Kidney (tissue), 14 donors: ENCODE measurements around the gene B3GALT5. TPM values are rescaled to one million over a fixed set of nuclear protein-coding genes. Genes with fewer than 3 reads are reported as not detected.

Experiments
- DNase-seq, 5 donors: peaks; one replicate each; pipeline ENCODE4 v3.0.0-alpha.2; 2013 to 2020
- FAIRE-seq: peaks from 2 replicates; lab custom pipeline; 2012; peaks lifted over from hg19 to GRCh38; lab: Jason Lieb, UNC
- H3K27ac ChIP-seq, 2 donors: one replicate each; pipeline ENCODE4 v1.7.0; 2013; ENCODE audit warnings: low read depth in 2 of 2, low read length in 2 of 2, inconsistent platforms in 1 of 2
- H3K27me3 ChIP-seq: one replicate; pipeline ENCODE4 v1.7.1; 2013; ENCODE audit warnings: low read length, inconsistent platforms; ENCODE audit not compliant: control insufficient read depth, insufficient read depth
- H3K36me3 ChIP-seq, 3 donors: one replicate each; pipeline versions ENCODE4 v1.7.0 to v1.7.1; 2013; ENCODE audit warnings: low read length in 3 of 3, control low read depth in 1 of 3, inconsistent platforms in 1 of 3; ENCODE audit not compliant: insufficient read depth in 3 of 3, control insufficient read depth in 2 of 3
- H3K4me1 ChIP-seq, 3 donors: one replicate each; pipeline versions ENCODE4 v1.7.0 to v1.7.1; 2013; ENCODE audit warnings: low read length in 3 of 3, inconsistent platforms in 1 of 3, low read depth in 1 of 3; ENCODE audit not compliant: control insufficient read depth in 2 of 3, insufficient read depth in 2 of 3
- H3K4me3 ChIP-seq, 3 donors: one replicate each; pipeline versions ENCODE4 v1.7.0 to v1.8.1; 2013; ENCODE audit warnings: low read length in 3 of 3, control low read depth in 1 of 3, inconsistent platforms in 1 of 3
- H3K9ac ChIP-seq, 3 donors: one replicate each; pipeline versions ENCODE4 v1.7.0 to v1.7.1; 2013; ENCODE audit warnings: low read length in 3 of 3, control low read depth in 1 of 3, inconsistent platforms in 1 of 3
- H3K9me3 ChIP-seq, 3 donors: one replicate each; pipeline versions ENCODE4 v1.7.0 to v1.7.1; 2013; ENCODE audit warnings: low read length in 3 of 3, control low read depth in 1 of 3, inconsistent platforms in 1 of 3; ENCODE audit not compliant: control insufficient read depth in 2 of 3, insufficient read depth in 1 of 3
- intact Hi-C: fragments of 100-400 bp; cut with DNase I; formaldehyde crosslinking; loops from one replicate; pipeline ENCODE4 v1.11.1; 2022
- polyA plus RNA-seq: library from polyadenylated mRNA; stranded (reverse); fragments of 350-450 nt; fragmentation: Illumina TruSeq; extraction: RNeasy Lipid Tissue Mini Kit (QIAGEN cat#74804); gene quantifications from one replicate; pipeline ENCODE4 v1.2.3, GENCODE V29; 2014; ENCODE audit warnings: low read depth, low replicate concordance; ENCODE audit not compliant: insufficient read depth
- total RNA-seq: library from RNA; stranded (reverse); fragmentation: NEBNext Ultra II Directional; extraction: Animal tissue kit (Norgen Biotek cat#: 25700); gene quantifications from one replicate; pipeline ENCODE4 v1.2.1, GENCODE V29; 2021
- TF ChIP-seq, protein P1 (sequence below): IDR thresholded peaks from 3 replicates; pipeline ENCODE4 v1.5.1; 2012; ENCODE audit warnings: mild to moderate bottlenecking, moderate library complexity, borderline replicate concordance; ENCODE audit not compliant: insufficient read depth; ENCODE audit errors: extremely low read depth
- donor health status: control.
- donor health status: control.
- donor health status: control.
- donor health status: control.
- donor health status: control.
- donor health status: DM: yes; HTN: yes; CAD: no.
- donor health status: Normal renal cell carcinoma (clear cell type).

B3GALT5 gene
- total and polyA plus RNA-seq, 2 donors from 2014 or later: 0.24 to 5.6 TPM

DNA sequence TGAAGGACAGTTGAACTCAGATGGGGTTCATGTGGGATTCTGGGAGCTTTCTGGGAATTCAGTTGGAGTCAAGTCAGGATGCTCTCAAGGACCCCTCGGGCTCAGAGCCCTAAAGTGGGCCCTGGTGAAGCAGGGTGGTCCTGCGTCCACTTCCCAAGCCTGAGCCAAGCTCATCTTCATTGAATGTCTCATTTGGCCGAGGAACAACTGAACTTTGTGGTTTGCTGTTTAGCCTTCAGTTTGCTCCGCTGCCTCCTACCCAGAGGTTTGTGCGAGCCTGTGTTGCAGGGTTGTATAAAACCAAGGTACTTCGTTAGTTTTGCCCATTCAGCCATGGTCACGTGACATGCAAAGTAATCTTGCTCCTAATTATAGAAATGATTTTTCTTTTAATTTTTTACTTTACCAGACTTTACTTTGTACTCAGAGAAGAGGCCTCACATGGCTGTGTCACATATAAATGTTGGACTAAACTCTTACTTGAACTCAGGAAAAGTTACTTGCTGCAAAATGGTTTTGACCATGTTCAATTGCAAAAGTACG is 49.7 kb downstream of the B3GALT5 start:
- DNase-seq: peak in 1 of 5 donors; percentile 15
- no peak overlapping the region for H3K9ac ChIP-seq
- H3K27me3 ChIP-seq: no peaks in the 10 kb centered on the region
- intact Hi-C loops: no loop called here
- peaks cover 0 to 4% (median 0%) of the 10 kb centered on the region in 3 donors for H3K4me1 ChIP-seq
- H3K9me3 ChIP-seq: no peaks in the 10 kb centered on the region
- no peaks in the 10 kb centered on the region for H3K36me3 ChIP-seq
- TF ChIP-seq, protein P1, sequence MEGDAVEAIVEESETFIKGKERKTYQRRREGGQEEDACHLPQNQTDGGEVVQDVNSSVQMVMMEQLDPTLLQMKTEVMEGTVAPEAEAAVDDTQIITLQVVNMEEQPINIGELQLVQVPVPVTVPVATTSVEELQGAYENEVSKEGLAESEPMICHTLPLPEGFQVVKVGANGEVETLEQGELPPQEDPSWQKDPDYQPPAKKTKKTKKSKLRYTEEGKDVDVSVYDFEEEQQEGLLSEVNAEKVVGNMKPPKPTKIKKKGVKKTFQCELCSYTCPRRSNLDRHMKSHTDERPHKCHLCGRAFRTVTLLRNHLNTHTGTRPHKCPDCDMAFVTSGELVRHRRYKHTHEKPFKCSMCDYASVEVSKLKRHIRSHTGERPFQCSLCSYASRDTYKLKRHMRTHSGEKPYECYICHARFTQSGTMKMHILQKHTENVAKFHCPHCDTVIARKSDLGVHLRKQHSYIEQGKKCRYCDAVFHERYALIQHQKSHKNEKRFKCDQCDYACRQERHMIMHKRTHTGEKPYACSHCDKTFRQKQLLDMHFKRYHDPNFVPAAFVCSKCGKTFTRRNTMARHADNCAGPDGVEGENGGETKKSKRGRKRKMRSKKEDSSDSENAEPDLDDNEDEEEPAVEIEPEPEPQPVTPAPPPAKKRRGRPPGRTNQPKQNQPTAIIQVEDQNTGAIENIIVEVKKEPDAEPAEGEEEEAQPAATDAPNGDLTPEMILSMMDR: no peak
- H3K4me3 ChIP-seq: no peak overlapping the region
- no peak for FAIRE-seq
- H3K27ac ChIP-seq: no peak overlapping the region

DNA sequence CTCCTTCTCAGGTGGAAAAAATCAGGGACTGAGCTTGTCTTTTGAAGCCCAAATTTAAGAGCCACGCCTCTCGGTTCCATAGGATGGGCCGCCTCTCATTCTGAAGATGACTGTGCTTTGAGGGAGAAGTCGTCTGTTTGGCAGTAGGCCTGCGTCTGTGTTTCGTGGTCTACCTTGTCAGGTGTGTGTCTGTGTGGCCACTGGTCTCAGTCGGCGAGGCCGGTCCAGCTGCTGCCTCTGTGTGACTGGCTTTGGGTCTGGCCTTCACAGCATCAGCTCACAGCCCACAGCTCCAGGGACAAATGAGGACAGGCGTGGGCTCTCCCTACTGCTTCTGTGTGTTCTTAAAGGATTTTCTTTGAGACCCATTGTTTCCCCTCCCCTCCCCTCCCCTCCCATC is 50.3 kb downstream of the B3GALT5 start:
- H3K27me3 ChIP-seq: no peaks in the 10 kb centered on the region
- intact Hi-C loops: no loop called here
- DNase-seq: peak in 1 of 5 donors; percentile 20
- no peak overlapping the region for H3K4me3 ChIP-seq
- no peak overlapping the region for H3K9ac ChIP-seq
- FAIRE-seq: no peak
- H3K9me3 ChIP-seq: no peaks in the 10 kb centered on the region
- TF ChIP-seq, protein P1: no peak
- no peak overlapping the region for H3K27ac ChIP-seq
- H3K4me1 ChIP-seq: peaks cover 0 to 2% (median 0%) of the 10 kb centered on the region in 3 donors
- no peaks in the 10 kb centered on the region for H3K36me3 ChIP-seq

DNA sequence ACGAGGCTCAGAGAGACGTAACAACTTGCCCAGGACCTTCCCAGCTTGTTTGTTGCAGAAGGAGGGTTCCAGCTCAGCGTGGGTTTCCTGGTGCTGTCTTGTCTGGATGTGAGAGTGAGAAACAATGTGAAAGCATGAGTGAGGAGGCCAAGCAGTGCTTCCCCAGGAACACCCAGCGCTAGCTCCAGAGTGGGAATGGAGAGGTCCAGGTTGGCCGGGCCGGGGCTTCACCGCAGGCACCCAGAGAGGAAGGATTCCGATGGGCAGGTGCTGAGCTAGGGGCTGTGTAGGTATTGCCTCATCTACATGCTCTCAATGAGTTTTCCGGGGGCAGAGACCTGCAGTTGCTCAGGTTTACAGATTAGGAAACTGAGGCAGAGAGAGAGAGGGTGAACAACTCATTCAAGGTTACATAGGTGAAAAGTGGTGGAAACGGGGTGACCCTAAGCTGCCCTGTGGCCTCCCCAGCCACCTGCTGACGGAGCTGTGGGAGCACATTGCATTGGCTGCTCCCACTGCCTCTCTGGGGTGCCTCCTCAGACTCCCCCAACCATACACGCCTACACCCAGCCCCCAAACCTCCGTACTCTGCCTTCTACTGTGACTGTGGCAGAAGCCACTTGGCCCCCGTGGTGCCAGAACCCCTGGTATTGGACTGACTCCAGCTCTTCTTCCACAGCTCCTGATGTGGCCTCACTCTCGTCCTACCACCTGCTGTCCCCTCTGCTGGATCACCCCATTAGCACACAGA is 51.2 kb downstream of the B3GALT5 start:
- TF ChIP-seq, protein P1: no peak
- Histone ChIP-seq H3K9ac (no peak overlapping the region), H3K27ac (no peak overlapping the region), H3K4me3 (no peak overlapping the region), H3K27me3 (no peaks in the 10 kb centered on the region), H3K4me1 (peaks cover 0 to 2% (median 0%) of the 10 kb centered on the region in 3 donors), H3K9me3 (no peaks in the 10 kb centered on the region), H3K36me3 (no peaks in the 10 kb centered on the region)
- intact Hi-C loops: no loop called here
- DNase-seq (peak in 1 of 5 donors; percentile 4), FAIRE-seq (no peak)
